NCI-H187 (cell line): ENCODE results near the gene RANBP17.

ENCODE experiments used
- DNase-seq, 2 experiments: peaks; one replicate each; lab custom pipeline; 2025; lab: John Stamatoyannopoulos, UW

RANBP17 gene

DNA sequence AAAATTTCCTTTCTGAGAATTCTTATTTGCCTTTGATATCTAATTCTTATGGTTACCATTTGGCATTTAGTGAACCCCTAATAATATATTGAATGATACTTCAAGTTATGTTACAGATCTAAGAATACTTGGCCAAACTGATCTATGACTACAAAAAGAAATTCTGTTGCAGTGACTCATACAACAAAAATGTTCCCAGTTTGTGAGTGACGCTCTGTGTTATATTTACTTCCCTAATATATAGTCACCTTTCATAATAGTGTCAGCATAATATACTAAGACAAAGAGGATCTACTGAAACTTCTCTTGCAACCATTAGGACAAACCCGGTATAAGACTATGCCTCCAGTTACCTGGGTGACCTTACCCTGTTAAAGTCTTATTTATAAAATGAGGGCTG, 230.4 kb downstream of the RANBP17 start:
- no peak for DNase-seq

DNA sequence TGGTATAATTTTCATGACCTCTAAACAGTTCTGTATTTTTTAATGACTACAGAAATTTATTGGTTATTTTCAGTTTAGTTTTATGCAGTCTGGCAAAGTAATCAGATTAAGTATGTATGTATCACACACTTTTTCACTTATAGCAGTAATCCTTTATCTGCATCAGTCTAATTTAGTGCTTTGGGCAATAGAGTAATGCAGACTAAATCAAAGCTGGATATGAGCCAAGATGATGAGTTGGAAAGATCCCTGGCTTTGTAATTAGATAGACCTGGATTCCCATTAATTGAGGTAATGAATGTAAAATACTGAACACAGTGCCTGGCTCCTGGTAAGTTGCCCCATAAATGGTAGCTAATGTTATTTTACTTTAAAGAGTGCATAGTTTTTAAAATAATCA, 231.8 kb downstream of the RANBP17 start:
- no peak for DNase-seq

DNA sequence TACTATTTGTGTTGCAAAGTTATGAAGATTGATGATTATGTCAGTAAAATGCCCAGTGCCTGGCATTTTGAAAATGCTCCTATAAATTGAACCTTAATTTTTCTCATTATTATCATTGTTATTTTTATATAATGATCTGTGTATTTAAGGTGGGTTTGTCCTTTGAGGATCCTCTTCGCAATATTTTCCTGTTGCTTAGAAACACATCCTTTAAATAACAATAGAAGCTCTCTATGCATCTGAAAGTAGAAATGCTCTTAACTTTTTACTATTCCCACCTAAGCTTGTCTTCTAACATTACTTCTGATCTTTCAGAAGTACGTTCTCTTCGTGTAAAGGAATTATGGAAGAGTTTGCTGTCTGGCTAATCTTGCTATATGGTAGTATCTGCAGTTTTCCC, 232.5 kb downstream of the RANBP17 start:
- no peak for DNase-seq

DNA sequence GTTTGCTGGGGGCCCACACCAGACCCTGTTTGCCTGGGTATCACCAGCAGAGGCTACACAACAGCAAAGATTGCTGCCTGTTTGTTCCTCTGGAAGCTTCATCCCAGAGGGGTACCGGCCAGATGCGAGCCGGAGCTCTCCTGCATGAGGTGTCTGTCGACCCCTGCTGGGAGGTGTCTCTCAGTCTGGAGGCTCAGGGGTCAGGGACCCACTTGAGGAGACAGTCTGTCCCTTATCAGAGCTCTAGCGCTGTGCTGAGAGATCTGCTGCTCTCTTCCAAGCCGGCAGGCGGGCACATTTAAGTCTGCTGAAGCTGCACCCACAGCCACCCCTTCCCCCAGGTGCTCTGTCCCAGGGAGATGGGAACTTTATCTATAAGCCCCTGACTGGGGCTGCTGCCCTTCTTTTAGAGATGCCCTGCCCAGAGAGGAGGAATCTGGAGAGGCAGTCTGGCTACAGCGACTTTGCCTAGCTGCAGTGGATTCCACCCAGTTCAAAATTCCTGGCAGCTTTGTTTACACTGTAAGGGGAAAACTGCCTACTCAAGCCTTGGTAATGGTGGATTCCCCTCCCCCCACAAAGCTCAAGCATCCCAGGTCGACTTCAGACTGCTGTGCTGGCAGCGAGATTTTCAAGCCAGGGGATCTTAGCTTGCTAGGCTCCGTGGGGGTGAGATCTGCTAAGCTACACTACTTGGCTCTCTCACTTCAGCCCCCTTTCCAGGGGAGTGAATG, 241.2 kb downstream of the RANBP17 start:
- DNase-seq: no peak

DNA sequence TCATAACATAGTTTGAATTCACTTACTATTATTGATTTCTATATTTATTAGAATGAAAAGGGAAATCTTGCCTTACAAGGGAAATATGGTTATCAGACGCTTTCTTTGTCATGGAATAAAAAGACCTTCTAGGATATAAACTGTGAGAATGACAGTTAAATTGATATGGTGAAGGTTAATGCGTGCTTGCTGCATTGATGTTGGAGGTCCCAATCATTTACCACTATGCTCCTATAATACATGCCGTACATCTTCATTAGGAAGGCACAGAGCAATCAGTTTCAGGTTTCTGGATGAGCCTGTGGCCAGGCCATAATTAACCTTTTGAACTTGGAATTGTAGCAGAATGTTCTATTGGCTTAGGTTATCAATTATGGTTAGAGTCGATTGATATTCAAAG, 245.9 kb downstream of the RANBP17 start:
- DNase-seq: no peak

DNA sequence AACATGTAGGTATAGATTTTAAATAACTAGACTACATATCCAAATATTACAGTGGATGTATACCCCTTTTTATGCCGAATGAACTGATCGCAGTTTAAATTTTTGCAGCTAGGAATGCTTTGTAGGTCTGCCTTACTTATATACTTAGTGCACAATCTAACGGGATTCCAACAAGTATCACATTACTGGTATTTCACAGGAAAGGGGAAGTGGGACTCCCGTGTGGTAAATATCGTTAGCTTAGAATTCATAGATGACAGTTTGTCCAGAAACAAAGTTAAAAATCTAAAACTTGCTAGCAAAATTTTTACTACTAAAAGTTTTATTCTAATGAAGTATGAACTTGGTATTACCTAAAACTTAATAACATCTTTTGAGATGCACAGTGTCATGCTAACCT, 253.7 kb downstream of the RANBP17 start:
- no peak for DNase-seq

DNA sequence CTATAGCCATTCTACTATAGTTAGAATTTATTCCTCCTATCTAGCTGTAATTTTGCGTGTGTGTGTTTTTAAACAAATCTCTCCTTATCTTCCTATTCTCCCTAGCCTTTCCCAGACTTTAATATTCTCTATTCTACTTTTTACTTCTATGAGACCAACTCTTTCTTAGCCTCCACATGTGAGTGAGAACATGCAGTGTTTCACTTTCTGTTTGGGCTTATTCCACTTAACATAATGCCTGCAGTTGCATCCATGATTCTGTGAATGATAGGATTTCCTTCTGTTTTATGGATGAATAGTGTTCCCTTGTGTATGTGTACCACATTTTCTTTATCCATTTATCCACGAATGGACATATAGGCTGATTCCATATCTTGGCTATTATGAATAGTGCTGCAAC, 254.9 kb downstream of the RANBP17 start:
- DNase-seq: no peak

DNA sequence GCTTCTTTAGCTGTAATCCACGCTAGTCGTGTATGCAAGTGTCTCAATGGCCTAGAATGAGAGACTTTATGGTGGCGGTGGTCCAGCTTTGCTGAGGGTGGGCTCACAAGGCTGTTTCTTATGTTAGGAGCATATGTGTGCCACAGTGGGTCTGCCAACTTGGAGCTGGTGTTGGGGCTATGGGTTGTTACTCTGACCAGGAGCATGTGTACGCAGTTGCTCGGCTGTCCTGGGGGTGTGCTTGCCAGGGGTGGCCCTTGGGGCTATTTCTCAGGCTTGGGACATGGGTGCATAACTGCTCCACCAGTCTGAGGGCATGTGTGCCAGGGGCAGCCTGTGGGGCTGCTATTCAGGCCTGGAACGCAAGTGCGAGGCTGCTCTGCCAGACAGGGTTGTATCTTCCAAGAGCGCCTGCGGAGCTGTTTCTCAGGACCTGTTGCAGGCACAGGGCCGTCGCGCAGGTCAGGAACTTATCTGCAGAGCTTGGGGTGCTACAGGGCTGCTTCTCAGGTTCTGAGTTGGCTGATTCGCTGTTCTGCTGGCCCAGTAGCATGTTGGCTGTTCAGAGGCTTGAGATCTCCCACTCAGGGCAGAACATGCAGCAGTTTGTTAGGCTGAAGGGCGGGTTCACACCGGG, 259.3 kb downstream of the RANBP17 start:
- no peak for DNase-seq

DNA sequence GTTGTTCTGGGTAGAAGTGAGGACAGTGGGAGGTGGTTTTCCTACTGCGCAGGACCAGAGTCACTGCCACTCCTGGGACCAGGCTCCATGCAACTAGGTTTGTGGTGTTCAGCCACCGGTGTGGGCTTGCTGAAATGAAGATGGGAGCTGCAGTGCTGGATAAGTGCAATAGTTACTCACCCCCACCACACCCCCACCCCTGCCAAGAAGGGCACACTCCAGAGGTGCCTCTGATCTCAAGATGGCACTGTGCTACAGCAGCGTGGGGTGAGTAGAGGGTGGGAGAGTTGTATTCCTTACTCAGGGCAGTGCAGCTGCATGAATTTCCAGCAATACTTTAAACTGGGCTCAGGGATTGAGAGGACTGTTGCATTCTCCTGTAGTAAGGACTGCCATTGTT, 259.8 kb downstream of the RANBP17 start:
- no peak for DNase-seq

DNA sequence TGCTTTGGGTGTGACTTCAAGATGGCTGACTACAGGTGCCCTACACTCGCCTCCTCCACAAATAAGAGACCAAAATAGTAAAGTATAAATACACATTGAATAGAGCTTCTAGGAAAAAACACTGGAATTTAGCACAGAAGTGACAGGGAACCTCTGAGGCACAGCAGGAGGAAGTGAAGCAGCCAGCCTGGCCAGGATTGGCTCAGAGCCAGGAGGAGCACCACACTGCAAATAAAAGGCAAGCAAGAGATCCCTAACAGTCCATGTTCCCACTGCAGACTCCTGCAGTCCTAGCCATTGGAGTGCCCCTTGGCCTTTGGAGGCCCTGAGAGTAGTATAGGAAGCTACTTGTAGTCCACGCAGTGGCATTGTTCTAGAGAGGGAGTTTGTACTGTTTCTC, 260.6 kb downstream of the RANBP17 start:
- DNase-seq: no peak

DNA sequence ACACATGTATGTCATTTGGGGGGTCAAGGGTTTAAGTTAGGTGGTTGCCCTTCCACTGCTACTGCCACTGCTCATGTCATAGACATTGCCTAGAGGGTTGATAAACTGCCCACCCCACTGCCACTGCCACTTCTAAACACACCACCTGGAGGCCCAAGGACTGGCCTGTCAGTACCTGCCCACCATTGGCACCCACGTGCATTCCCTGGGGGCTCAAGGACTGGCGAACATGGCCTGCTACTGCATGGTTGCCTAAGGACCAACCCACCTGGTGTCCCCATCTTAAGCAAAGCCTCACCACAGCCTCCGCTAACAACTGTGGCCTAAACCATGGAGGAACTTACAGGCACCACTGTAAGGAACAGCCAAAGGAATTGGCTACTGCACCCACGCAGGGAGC, 261.6 kb downstream of the RANBP17 start:
- DNase-seq: no peak

DNA sequence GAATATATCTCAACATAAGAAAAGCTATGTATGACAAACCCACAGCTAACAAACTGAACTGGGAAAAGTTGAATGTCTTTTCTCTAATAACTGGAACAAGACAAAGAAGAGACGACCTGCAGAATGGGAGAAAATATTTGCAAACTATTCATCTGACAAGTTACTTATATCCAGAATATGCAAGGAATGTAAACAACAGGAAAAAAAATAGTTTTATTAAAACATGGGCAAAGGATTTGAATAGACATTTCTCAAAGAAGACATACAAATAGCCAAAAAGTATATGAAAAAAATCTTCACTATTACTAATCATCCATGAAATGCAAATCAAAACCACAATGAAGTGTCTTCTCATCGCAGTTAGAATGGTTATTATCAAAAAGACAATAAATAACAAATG, 265.5 kb downstream of the RANBP17 start:
- DNase-seq: no peak

DNA sequence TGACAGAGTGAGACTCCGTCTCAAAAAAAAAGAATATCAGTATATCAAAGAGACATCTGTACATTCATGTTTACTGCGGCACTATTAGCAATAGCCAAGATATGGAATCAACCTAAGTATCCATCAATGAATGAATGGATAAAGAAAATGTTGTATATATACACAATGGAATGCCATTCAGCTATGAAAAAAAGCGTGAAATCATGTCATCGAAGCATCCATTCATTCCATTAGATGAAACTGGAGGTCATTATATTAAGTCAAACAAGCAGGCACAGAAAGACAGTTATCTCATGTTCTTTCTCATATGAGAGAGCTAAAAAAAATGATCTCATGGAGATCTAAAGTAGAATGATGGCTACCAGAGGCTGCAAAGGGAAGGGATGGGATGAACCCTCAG, 266.3 kb downstream of the RANBP17 start:
- no peak for DNase-seq

DNA sequence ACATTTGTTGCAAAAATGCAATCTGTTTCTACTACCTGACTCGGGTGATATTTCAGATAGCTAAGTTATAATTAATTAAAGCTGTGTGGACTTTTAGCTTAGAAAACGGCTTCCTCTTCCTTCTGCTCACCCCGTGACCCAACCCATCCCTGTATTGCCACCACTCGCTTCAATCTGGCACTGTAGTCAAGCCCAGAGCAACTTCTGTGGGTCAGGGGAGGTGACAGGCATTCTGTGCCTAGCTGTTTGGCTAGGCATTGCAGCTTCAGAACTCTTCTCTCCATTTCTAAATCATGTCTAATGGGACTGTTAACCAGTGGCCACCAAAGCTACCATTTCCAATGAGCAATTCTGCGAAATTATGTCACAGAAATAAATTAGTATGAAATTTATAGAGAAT, 267.5 kb downstream of the RANBP17 start:
- no peak for DNase-seq

DNA sequence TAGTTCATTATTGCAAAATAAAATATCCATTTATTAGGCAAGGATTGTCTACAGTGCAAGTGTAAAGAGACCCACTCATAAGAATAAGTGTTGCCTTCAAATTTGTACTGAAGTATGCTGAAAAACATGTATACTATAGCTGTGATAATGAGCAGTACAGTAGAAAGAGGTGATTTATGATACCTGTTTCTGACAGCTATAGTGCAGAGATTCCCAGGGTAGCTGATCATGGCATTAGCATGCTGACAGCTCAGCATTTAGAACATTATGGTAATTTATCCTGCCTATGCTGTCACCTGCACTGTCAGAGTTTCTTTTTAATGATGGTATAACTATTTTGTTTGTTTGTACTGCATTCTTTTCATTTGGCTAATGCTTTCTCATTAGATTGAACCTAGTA, 269.7 kb downstream of the RANBP17 start:
- no peak for DNase-seq

DNA sequence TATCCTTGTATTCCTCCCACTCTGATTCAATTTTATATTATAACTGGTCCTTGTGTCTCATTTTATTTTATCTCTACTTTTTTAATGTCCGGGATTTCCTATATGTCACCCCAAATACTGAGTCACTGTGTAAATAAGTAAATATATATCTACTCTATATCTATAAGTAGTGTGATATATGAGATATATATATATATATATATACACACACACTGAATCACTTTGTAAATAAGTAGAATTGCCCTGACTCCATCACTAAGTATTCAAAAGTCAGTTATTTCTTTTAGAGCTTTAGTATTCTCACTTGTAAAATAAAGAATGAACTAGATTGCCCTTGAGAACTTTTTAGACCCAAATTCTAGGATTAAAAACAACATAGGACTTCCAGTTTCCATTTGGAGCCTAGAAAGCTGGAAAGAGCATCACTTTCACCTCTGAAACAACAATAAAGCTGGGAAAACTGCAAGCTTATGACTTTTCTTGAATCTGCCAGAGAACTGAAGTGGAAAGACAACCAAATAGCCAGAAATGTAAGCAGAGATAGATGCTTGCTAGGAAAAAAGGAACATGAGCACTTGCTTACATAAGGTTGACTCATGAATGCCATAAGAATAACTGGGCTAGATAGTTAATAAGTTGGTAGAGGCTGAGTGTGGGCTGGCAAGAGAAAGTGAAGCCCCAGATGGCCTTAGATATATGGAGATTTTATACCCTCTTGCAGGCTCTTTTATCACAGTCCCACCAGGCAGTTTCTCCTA, 276.1 kb downstream of the RANBP17 start:
- no peak for DNase-seq

DNA sequence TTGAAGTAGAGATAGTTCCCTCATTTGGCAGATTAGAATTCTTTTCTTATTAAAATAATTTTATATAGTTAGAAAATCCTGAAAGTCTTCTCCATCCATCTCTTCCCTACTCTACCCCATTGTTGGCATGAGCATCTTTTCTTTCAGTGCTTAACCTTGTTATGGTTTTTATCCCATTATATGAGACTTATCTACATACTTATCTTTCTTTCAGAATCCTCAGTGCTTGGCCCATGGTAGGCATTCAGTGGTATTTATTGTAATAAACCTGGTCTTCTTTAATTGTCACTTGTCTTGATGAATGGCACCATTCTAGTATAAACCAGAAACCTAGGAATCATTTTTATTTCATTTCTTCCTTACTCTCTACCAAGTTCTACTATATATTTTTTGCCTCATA, 277.4 kb downstream of the RANBP17 start:
- no peak for DNase-seq

DNA sequence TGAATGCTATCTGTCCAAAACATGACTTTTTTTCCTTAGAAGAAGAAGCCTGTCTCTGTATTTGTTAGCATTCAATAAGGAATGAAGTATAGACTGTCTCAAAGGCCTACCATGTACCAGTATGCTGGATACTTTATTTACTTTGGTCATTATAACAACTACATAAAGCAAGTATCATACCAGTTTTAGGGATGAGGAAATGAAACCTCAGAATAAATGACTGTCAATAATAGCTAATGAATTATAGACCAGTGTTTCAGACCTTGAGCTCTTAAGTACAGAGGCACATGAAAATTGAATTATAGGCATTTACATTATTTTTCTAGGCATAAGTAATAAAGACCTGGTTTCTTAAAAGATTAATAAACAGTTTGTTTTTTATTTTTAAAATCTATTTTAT, 280.8 kb downstream of the RANBP17 start:
- no peak for DNase-seq

DNA sequence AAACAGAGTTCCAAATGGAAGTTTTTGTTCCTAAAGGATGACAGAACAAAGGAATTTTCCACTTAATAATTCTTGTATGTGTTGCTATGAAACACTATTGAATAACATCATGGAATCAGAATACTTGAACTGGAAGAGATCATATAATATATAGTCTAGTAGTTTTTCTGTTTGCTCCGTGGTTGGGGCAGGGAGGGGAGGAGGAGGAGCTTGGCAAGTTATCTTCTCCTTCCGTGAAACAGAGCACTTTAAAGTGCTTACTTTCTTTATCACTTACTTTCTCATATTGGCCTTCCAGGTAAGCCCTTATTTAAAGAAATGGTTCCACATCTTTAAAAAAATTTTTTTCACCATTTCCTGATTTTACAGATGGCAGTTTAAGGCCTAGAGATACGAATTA, 281.4 kb downstream of the RANBP17 start:
- DNase-seq: no peak

DNA sequence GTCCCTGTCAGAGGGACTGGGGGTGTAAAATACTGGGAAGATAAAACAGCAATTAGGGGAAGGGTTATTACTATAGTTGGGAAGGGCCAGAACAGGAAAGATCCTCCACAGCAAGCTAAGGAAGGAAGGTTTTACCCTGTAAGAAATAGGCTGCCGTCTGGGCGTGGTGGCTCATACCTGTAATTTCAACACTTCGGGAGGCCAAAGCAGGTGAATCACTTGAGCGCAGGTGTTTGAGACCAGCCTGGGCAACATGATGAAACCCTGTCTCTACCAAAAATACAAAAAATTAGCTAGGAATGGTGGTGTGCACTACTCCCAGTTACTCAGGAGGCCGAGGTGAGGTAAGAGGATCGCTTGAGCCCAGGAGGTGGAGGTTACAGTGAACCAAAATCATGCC, 282.1 kb downstream of the RANBP17 start:
- no peak for DNase-seq

DNA sequence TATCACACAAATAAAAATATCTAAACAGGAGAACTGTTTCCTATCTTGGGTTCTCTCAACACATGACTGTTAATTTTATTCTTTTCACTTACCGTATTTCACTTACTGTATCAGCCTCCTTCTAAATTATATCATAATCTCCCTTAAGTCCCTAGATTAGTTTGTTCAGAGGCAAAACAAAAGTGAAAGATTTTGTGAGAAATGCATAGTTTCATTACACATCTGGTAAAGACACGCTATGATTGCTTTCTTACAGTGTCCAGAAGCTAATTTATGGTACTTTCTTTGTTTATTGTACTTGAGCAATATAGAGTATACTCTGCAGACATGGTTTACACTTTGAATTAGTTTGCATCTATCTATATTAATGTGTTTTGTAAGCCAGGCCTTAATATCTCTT, 287.5 kb downstream of the RANBP17 start:
- DNase-seq: no peak

DNA sequence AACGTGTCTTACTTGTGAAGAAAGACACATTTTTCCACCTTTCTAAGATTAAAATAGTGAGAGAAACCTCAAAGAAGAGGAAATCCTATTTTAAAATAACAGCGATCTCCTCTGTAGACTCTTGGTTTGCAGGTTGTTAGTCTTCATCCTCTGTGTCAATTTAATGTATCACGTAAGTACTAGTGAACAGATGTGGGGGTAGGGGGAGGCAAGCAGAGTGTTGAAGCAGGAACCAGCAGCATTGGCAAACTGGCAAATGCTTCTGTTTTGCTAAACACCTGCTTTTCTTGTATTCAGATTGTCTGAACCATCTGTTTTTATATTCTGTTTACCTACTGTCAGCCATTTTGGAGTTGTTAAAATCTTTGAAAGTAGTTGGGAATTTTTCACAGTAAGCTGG, 288.0 kb downstream of the RANBP17 start:
- no peak for DNase-seq

DNA sequence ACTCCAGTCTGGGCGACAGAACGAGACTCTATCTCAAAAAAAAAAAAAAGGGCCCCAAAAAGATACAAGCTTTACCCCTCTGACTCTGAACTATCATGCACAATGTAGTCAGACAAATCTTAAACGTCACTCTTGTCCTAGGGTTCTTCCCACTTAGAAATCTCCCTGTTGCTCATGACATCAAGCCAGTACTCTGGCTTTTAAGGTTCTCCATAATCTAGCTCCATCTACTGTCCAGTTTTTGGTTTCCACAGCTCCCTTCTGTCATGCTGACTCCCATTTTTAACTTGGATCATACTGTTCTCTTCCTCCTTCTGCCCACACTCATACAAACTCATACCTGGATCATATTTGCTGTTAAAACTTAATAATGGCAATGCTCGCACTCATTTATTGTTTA, 290.6 kb downstream of the RANBP17 start:
- DNase-seq: no peak
